ENCODE data around the gene TBC1D8.

TBC1D8 gene

DNA sequence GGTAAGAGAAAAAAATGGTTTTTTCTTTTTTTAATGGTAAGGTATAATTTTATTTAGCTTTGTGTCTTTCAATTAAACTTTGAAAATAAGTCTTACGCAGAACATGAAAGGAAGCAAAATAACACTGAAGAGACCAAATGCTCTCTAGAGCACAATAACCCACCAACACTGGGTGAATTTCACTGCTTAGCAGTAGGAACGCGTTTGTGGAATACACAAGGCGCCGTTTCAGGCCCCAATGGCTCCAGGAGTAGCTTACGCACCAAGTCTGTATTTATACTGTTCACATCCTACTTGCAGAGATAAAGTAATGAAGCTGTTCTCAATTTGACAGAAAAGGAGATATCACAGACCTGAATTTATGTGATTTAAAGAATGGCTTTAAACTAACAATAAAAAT is 125.6 kb downstream of the TBC1D8 start:
- DNase-seq: no peak

DNA sequence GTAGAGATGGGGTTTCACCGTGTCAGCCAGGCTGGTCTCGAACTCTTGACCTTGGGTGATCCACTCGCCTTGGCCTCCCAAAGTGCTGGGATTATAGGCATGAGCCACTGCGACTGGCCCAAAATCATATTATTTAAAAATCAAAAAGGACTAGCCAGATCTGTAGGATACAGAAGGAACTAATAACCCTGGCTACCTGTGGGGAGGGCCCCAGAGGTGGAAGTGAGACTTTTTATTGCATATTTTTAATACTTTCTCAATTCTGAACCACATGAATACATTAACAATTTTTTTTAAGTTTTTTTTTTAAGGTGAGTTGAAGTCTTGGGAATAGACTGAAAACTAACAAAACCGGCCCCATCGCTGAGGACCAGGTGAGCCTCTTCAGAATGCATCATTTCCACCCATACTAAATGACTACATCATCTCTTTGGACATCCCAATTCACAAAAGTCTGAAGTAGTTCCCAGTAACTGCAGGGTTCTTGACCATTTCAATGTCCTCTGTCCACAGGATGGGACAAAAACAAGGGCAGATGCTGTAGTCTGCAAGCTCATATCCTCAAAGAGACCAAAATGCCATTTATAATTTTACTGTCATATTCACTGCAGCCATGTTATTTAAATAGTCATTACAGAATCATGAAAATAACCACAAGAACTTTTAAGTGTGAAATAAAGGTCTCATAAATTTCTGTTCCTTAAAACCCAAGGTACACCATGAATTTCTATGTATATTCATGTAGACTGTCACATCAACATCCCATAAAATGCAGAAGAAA is 127.7 kb downstream of the TBC1D8 start:
- DNase-seq: no peak

DNA sequence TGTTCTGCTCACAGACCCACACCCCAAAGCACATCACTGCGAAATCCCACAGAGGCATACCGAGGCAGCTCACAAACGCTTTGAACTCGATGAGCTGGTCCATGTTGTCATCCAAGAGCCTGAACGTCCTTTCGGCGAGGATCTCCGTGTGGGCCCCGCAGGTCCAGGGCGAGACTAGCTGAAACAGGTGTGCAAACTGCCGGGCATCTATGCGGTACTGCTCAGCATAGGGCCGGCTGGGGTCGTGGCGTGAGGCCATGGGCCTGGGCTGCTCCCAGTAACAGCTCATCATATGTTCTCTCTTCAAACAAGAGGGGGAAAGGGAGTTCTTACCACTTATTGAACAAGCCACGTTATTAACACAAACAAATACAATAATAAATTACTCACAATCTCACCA is 129.0 kb downstream of the TBC1D8 start:
- DNase-seq: no peak

DNA sequence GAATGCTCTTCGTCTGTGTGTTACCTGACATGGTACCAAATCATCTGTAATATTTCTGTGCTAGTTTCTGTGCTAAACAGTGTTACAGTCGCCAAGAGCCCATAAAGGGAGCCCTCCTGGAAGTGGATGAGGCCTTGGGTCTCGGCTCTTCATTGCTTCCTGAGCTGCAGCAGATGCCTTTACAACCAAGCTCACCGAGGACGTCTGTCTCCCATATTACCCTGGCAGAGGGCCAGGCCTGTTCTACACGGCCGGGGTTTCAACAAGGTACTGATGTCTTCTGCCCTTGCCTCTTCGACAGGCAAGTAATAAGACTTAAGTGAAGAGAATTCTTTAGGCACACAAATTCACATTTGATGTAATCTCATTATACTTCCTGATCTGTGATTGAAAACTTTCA is 132.2 kb downstream of the TBC1D8 start:
- DNase-seq: no peak

DNA sequence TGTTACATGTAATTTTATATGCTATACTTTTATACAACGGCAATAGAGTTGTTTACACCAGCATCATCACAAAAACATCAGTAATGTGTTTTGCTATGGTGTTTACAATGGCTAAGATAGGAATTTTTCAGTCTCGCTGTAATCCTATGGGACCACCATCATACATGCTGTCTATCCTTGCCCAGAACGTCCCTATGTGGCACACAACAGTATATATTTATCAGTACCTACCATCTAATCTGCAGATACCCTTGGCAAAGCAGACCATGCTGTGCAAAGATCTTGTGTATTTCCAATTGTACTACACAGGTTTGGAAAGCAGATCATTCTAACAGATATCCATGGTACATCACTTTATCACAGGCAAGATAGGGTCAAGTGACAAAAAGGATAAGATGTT is 133.8 kb downstream of the TBC1D8 start:
- DNase-seq: no peak

DNA sequence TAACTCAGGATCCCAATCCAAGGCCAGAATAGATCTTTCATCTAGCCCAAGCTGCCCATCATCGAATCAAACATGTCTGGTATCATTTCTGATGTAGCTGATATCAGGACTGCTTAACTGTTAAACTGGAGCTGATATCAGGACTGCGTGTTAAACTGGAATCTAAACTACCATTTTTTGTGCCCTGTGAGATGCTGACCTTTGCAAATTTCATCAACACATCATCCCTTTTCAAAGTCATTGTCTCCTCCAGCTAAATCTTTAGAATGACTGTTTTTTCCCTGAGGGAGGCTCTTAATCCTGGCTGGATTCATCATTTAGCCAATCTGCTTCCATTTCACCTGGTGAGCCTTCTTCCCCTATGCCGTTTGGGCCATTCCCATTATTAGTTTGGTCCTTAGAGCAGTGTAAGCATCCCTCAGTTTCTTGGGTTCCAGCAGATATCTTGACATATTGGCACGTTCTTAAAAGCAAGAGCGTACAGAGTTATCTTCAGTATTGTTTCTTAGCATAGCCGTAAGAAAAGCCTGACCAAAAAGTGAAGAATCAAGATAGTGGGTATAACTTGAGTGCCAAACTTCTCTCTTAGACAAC is 136.8 kb downstream of the TBC1D8 start:
- DNase-seq: no peak

DNA sequence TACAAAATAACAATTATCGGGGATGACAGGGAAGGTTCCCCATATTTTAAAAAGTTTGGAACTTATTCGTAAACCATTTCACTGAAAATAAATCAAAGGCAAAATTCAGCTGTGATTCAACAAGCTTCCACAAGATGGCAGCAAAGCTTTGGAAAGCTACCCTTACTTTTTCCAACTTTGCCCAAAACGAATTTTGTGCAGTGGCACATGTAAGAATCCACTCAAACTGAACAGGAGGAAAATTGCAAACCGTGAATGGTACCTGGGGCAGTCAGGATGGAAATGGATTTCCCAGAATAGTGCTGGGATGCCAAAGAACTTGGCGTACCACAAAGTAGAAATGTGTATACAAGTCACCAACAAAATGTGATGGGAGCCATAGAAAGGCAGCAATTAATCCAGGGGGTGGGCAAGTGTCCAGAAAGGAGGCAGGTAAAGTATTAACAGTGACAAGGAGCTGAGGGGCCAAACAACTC is 138.4 kb downstream of the TBC1D8 start:
- no peak for DNase-seq

DNA sequence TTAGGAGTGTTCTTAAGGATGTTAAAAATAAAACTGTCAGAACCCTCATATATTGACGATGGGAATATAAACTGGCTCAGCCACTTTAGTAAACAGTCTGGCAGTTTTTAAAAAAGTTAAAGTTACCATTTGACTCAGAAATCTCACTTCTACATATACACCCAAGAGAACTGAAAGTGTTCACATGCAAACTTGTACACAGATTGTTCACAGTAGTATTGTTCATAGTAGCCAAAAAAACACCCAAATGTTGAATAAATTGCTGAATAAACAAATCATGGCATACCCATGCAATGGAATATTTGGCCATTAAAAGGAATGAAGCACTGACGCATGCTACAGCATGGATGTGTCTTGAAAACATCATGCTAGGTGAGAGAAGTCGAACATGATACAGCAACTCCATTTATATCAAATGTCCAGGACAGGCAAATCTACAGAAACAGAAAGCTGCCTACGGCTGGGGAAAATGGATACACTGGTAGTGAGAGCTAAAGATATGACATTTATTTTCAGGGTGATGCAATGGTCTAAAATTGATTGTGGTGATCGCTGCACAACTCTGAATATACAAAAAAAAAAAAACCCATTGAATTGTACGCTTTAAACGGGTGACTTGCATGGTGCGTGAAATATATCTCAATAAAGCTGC is 139.0 kb downstream of the TBC1D8 start:
- DNase-seq: no peak

DNA sequence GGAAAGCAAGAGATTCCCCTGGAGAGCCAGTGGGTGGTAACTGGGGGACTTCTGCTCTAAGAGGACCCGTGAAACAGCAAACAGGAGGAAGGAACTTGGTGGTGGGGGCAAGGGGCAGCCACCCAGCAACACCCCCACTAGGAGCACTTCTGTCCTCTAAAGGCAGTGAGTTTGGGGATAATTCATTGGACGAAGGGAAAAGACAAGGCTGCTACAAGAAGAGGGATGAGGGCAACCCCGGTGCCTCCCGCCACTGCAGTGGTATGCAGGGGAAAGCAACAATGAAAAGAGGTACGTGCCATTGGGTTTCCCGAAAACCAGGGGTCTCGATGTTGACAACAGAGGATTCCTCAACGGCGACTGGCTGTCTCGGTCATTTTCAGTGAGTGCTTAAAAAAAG is 140.0 kb downstream of the TBC1D8 start:
- DNase-seq: no peak

DNA sequence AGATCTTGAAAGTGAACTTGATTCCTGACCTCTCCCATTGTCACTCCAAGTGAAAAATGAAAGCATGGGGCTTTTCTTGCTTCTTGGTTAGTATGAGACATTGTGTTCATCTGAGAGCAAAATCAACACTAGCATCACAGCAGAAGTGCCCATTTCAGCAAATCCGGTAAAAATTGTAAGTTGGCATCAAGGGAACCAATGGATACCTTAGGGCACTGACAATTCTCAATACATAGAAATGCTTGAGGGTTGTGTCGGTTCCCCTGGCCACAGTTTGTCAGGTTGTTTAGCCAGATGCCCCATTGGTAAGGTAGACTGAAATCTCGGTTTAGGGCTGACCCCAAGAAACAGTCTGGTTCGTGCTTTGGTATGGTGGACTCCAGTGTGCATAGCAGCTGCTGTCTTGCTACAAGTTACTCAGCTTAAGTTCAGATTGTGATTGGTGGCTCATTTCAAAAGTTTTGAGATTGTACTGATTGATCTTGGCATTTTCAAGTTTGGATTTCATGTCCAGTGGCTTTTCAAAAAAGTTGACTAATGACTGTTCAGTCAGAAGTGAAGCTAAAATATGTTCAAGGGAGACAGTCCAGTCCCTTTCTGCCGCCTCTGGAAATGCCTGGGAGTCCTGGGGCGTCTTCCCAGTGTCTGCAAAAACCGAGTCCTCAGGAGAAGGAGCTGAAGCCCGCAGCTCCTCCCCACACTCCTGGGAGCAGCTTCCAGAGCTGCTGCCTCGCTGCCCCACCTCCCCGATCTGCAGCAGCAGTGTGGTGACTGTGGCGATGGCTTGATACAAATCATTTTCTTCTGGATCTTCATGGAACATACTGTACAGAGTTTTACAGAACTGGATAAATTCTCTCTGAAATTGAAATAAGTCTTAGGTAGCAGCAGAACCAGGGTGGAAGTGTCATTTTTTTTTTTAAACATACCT is 143.5 kb downstream of the TBC1D8 start:
- DNase-seq: no peak

DNA sequence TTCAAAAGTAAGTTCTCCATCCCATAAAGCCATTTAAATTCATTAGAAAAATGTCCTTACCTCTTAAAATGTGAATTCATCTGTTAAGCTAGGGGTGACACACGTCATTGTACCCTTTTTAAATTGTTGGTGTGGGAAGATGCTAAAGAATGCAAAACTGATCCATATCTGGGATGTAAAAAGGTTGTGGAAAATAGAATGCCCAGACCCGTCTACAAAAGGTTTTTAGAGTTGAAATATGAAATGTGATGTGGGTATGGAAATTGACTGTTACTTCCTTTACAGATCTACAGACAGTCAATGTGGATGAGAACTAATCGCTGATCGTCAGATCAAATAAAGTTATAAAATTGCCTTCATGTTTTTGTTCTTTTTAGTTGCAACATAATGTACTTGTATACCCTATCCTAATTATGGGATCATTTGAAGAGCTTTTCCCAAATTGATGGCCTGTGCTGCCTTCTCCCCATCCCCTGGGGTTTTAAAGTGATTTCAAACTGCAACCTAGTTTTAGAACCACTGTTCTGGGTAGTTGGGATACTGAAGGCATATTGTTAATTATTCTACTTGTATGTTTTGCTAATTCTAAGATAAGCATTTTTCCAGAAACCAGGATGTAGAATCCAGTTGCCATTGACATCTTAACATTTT is 145.0 kb downstream of the TBC1D8 start:
- DNase-seq: no peak

DNA sequence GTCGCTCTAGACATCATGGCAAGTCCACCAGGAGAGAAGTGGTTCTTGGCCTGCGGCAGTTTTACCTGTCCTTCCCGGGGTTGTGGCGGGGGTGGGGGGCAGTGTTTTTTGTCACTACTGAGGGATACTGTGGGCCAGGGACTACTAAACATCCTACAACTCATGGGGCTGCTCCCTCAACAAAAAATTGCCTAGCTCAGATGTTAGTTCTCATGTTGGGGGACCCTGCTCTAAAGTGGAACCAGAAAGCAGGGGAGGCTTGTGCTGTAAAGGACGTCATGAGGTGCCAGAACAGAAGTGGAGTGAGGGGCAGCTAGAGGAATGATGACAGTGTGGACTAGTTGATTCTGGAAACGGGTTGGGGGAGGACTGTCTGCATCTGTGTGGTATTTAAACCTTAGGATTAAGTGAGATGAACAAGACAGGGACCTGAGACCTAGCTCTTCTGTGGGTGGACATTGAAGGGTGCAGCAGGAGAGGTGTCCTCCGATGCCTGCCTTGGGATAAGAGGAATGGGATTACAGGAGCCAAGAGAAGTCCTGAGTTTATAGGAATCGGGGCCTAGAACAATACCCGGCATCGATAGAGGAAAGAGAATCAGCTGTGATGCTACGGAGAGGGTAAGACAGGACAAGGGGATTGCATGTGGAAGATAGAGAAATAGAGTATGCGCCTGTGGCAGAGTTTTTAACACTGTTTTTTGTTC is 146.4 kb downstream of the TBC1D8 start:
- DNase-seq: no peak

DNA sequence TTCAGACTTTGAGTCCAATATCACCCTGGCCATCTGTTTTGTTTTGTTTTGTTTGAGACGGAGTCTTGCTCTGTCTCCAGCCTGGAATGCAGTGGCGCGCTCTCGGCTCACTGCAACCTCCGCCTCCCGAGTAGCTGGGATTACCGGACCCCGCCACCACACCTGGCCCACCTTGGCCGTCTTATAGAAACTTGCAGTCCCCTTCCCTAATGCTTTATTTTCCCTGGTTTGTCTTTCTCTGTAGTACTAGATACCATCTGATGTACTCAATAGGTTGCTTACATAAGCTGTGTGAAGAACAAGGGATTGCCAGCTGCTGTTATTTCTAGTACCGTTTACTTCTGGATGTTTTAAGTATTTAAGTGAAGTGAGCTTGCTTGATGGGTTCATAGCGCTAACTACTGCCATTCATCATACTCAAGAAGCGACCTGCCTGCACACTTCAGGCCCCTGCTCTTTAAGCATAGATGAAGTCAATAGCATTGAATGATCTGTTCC is 147.9 kb downstream of the TBC1D8 start:
- no peak for DNase-seq

DNA sequence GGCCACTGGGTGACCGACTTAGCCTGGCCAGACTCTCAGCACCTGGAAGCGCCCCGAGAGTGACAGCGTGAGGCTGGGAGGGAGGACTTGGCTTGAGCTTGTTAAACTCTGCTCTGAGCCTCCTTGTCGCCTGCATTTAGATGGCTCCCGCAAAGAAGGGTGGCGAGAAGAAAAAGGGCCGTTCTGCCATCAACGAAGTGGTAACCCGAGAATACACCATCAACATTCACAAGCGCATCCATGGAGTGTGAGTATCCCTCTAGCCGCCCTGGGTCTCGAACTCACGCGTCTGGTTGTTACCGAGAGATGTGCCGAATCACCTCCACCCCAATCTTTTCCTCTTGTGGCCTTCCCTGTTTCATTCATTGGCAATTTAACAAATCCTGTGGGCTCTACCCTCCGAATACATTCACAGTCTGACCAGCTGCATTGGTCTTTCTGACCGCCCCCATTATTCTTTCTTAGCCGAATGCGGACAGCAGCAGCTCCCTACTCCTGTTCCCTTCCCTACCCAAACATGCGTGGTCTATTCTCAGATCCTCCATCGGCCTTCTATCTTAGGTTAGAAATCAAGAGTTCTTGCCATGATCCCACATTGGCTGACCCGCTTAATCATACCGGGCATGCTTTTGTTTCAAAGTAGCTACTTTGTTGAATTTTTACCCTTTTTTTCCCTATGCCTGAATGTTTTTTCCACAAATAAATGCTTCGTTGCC is 148.5 kb downstream of the TBC1D8 start:
- DNase-seq: no peak

DNA sequence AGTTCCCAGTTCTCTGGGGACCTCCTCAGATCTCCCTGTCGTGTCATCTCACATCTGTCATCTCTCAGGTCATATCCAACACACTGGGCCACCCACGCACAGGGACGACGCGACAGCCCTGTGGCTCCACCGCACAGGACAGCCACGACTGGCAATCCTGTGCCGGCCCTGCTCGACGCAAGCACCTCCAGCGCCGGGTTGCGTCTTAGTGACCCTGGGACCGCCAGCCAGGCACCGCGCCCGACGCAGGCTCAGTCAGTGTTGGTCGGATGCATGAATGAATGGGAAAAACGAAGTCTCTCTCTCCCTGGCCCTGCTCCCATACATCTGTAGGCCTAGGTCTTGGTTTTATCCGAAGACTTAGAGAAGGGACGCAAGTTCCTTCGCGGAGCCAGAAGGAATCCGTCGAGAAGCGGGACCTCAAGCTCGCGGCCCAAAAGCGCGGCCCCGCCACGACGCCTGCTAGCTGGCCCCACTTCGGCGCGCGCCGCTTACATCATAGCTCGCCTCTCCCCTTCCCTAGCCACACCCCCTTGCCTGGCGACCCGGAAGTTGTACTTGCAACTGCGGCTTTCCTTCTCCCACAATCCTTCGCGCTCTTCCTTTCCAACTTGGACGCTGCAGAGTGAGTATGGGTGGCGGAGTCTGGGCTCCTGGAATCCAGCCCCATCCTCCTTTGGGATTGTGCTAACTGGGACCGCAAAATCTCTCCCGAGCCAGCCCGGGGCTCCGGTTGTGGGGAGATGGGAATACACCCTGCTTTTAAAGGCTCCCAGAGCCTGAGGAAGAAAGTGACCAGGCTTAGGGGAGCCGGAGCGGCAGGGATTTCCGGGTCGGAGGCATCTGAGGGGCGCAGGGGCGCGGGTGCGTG is 149.3 kb downstream of the TBC1D8 start, which contains the start of gene RPL31:
TSS of gene RPL31 (plus strand) at position 599 of the 871 bp plus-strand sequence. CDS start 413 bp downstream, outside the sequence.
- DNase-seq: peak; percentile 93 to 97

DNA sequence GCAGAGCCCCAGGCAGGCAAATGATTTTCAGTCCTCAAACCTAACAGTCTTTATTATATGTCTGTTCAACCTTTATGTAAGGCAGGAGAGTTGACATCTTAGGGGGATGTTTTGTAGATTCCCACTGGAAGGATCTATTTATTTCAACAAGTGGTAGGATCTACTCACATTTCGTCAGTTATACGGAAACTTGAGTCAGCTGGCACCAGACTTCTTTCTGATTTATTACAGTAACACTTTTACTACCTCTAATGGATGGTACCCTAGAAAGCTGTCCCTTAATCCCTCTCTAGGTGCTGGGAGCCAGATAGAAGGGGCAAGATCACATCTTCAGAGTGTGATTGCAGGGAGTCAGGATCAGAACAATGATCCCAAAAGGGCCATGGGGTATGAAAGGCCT is 151.2 kb downstream of the TBC1D8 start:
- no peak for DNase-seq

DNA sequence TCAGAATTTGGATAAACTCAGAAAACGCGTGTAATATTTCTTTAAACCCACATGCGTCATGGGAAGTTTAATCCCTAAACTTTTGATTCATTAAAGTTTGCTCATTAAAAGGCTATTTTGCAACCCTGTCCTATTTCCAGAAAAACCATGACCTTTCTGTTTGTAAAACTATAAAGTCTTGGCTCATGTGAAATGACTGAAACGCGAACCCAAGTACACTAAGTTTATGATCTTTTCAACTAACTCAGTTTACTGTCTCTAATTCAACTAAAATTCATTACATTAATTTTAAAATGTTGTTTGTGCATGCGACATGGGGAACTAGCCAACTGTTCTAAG is 153.0 kb downstream of the TBC1D8 start:
- DNase-seq: no peak

DNA sequence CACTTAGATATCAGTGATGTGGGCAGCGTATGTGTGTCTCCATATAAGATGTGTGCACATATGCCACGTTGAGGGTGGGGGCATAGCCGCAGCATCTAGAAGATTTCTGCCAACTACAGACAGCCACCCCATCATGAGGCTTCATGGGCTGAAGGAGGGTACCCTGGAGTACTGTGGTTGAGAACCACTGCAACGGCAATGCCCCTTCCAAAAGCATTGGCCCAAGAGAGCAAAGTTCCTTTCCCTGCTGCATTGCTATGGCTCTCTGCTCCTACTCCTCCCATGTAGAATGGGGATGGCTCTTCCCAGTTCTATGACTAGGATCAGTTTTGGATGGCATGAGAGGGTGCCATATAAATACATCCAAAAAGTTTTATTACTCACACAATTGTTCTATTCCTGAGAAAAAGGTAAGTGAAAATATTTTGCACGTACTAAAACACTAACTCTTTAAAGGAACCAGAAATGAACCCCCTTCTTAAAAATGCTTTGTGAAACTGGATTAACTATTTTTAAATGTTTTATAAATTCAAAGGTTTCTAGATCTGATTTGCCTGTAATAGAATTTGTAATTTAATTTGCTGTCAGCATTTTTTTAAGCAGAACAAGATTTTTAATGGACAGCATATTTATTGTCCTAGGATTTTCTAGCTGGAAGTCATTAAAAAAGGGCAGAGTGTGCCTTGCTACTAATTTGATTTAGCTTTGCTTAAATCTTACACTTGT is 153.5 kb downstream of the TBC1D8 start:
- DNase-seq: no peak
